OCI-LY3 (cell line): ENCODE measurements around the gene NCAM2.

Experiments used
- H2AFZ ChIP-seq: fragments of 200-600, 300-600 bp; shearing (Covaris generic); 2 replicates; pipeline ENCODE4 v1.6.0; 2014; ENCODE audit warnings: antibody characterized with exemption, low read depth, low read length
- H3K27ac ChIP-seq: fragments of 200-600, 300-600 bp; sonication (generic); 2 replicates; pipeline ENCODE4 v1.5.1; 2014; ENCODE audit warnings: mild to moderate bottlenecking, low read length, moderate library complexity, mixed read lengths
- H3K27me3 ChIP-seq: fragments of 200-600, 300-600 bp; sonication (generic); 2 replicates; pipeline ENCODE4 v1.6.1; 2014; ENCODE audit warnings: low read depth, low read length, mixed read lengths
- H3K36me3 ChIP-seq: fragments of 200-600, 300-600 bp; sonication (generic); replicated peaks from 2 replicates; pipeline ENCODE3; 2014; ENCODE audit warnings: low read depth, low read length, mixed read lengths
- H3K4me1 ChIP-seq: fragments of 300-600, 200-600 bp; sonication (generic); 2 replicates; pipeline ENCODE4 v1.6.1; 2014; ENCODE audit warnings: low read length, mixed read lengths
- H3K4me2 ChIP-seq: fragments of 200-600, 300-600 bp; sonication (generic); 2 replicates; pipeline ENCODE4 v1.6.1; 2014; ENCODE audit warnings: low read length, mixed read lengths
- H3K4me3 ChIP-seq: fragments of 300-600, 200-600 bp; sonication (generic); 2 replicates; pipeline ENCODE4 v1.5.1; 2014; ENCODE audit warnings: antibody characterized with exemption, mild to moderate bottlenecking, low read length, moderate library complexity
- H3K79me2 ChIP-seq: fragments of 300-600, 200-600 bp; shearing (Covaris generic); 2 replicates; pipeline ENCODE4 v1.6.1; 2014; ENCODE audit warnings: mild to moderate bottlenecking, low read length, mixed read lengths
- H3K9ac ChIP-seq: fragments of 300-600, 200-600 bp; shearing (Covaris generic); 2 replicates; pipeline ENCODE4 v1.6.0; 2014; ENCODE audit warnings: mild to moderate bottlenecking, low read length, moderate library complexity
- H3K9me3 ChIP-seq: fragments of 200-600, 300-600 bp; shearing (Covaris generic); 2 replicates; pipeline ENCODE4 v1.6.1; 2014; ENCODE audit warnings: low read length, mixed read lengths; ENCODE audit not compliant: insufficient read depth
- H4K20me1 ChIP-seq: fragments of 200-600, 300-600 bp; sonication (generic); 2 replicates; pipeline ENCODE4 v1.6.1; 2016; ENCODE audit warnings: low read length, mixed read lengths; ENCODE audit not compliant: insufficient read depth
- EZH2phosphoT487 ChIP-seq: fragments of 200-600 bp; shearing (Covaris generic); IDR thresholded peaks from 2 replicates; pipeline ENCODE4 v1.6.1; 2018; ENCODE audit warnings: antibody characterized with exemption, mixed run types, low read depth
- TF ChIP-seq, protein P1 (sequence below): fragments of 200-600, 300-600 bp; sonication (generic); IDR thresholded peaks from 2 replicates; pipeline ENCODE4 v1.5.1; 2014; ENCODE audit warnings: antibody characterized with exemption, low read length, low read depth

NCAM2 gene

GRCh38 chr21:21468003-21468402, 469.8 kb downstream of the NCAM2 start:
- no peak overlapping the region for H3K27ac ChIP-seq
- no peaks in the 10 kb centered on the region for H4K20me1 ChIP-seq
- H2AFZ ChIP-seq: no peak overlapping the region
- TF ChIP-seq, protein P1, sequence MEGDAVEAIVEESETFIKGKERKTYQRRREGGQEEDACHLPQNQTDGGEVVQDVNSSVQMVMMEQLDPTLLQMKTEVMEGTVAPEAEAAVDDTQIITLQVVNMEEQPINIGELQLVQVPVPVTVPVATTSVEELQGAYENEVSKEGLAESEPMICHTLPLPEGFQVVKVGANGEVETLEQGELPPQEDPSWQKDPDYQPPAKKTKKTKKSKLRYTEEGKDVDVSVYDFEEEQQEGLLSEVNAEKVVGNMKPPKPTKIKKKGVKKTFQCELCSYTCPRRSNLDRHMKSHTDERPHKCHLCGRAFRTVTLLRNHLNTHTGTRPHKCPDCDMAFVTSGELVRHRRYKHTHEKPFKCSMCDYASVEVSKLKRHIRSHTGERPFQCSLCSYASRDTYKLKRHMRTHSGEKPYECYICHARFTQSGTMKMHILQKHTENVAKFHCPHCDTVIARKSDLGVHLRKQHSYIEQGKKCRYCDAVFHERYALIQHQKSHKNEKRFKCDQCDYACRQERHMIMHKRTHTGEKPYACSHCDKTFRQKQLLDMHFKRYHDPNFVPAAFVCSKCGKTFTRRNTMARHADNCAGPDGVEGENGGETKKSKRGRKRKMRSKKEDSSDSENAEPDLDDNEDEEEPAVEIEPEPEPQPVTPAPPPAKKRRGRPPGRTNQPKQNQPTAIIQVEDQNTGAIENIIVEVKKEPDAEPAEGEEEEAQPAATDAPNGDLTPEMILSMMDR: no peak
- no peak for TF ChIP-seq EZH2phosphoT487
- no peaks in the 10 kb centered on the region for H3K27me3 ChIP-seq
- no peaks in the 10 kb centered on the region for H3K36me3 ChIP-seq
- no peaks in the 10 kb centered on the region for H3K9me3 ChIP-seq
- no peak overlapping the region for H3K9ac ChIP-seq
- H3K79me2 ChIP-seq: no peaks in the 10 kb centered on the region
- no peaks in the 10 kb centered on the region for H3K4me1 ChIP-seq
- no peak overlapping the region for H3K4me2 ChIP-seq
- no peak overlapping the region for H3K4me3 ChIP-seq

- no peak overlapping the region for H3K9ac ChIP-seq
- H3K4me2 ChIP-seq: no peak overlapping the region
- no peak overlapping the region for H2AFZ ChIP-seq
- no peaks in the 10 kb centered on the region for H3K9me3 ChIP-seq
- no peaks in the 10 kb centered on the region for H3K36me3 ChIP-seq
- no peak for TF ChIP-seq EZH2phosphoT487
- TF ChIP-seq, protein P1: no peak
- H3K27ac ChIP-seq: no peak overlapping the region
- no peaks in the 10 kb centered on the region for H4K20me1 ChIP-seq
- no peaks in the 10 kb centered on the region for H3K27me3 ChIP-seq
- H3K79me2 ChIP-seq: no peaks in the 10 kb centered on the region
- no peak overlapping the region for H3K4me3 ChIP-seq
- no peaks in the 10 kb centered on the region for H3K4me1 ChIP-seq
These were observed 483.0 kb downstream of the NCAM2 start for GRCh38 chr21:21481239-21481638.

DNA sequence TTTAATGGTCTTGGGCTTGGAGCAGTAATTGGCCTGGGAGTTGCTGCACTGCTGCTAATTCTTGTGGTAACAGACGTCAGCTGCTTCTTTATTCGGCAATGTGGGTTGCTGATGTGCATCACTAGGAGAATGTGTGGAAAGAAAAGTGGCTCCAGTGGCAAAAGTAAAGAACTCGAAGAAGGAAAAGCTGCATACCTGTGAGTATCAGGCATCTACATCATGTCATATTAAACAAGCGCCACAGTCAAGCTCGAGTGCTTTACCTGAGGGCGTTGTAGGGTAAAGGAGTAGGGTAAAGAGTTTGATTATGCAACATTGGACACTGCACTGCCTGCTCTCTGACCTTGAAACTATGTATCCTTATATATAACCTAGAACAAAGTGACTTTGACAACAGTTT, 510.6 kb downstream of the NCAM2 start:
- H4K20me1 ChIP-seq: no peaks in the 10 kb centered on the region
- H3K27ac ChIP-seq: no peak overlapping the region
- H3K4me3 ChIP-seq: no peak overlapping the region
- H3K9me3 ChIP-seq: no peaks in the 10 kb centered on the region
- H3K9ac ChIP-seq: no peak overlapping the region
- TF ChIP-seq, protein P1: no peak
- TF ChIP-seq EZH2phosphoT487: no peak
- H3K4me2 ChIP-seq: no peak overlapping the region
- H3K4me1 ChIP-seq: no peaks in the 10 kb centered on the region
- no peaks in the 10 kb centered on the region for H3K27me3 ChIP-seq
- no peak overlapping the region for H2AFZ ChIP-seq
- no peaks in the 10 kb centered on the region for H3K79me2 ChIP-seq
- no peaks in the 10 kb centered on the region for H3K36me3 ChIP-seq

DNA sequence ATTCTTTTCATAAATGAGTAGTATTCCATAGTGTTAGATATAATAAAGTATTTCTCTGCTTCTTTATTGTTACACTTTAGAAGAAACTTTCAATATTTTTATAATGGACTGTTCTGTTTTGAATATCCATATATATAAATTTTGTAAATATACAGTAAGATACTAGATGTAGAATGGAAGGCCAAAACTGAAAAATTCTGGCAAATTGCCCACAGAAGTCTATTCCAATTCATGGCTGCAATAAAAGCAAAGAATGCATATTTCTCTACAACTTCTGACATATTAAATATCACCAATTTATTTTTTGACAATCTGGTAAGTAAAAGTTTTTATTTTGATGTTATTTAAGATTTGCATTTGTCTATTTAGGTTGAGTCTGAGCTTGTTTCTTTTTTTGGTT, 532.5 kb downstream of the NCAM2 start:
- H3K4me2 ChIP-seq: no peak overlapping the region
- no peak for TF ChIP-seq EZH2phosphoT487
- TF ChIP-seq, protein P1: no peak
- no peaks in the 10 kb centered on the region for H3K9me3 ChIP-seq
- no peaks in the 10 kb centered on the region for H3K4me1 ChIP-seq
- H3K36me3 ChIP-seq: no peaks in the 10 kb centered on the region
- no peak overlapping the region for H3K4me3 ChIP-seq
- H3K27ac ChIP-seq: no peak overlapping the region
- H4K20me1 ChIP-seq: no peaks in the 10 kb centered on the region
- H2AFZ ChIP-seq: no peak overlapping the region
- H3K9ac ChIP-seq: no peak overlapping the region
- H3K27me3 ChIP-seq: no peaks in the 10 kb centered on the region
- H3K79me2 ChIP-seq: no peaks in the 10 kb centered on the region
